ENCODE data around the gene MGAT5B. TPM values are rescaled to one million over a fixed set of nuclear protein-coding genes. Genes with fewer than 3 reads are reported as not detected.

The MGAT5B gene
- total RNA-seq, 4 donors from 2014 or later = 0.19 to 0.47 TPM; not detected in 2

DNA sequence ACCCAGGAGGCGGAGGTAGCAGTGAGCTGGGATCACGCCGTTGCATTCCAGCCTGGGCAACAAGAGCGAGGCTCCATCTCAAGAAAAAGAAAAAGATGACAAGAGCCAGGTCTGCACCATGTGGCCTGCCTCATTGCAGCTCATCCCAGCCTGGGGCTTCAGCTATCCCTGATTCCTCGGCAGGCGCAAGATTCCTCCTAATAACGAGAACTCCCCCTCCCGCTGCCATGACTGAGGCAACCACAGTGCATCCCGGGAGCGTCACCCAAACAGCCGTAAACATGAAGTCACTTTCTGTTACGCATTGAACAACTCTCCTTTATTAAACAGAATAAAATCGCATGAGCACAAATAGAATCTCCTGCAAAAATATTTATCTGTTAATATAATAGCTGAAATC, 120.6 kb downstream of the MGAT5B start:
- WGBS, 2 donors = 79% methylated on average over 13 of the region's 13 CpGs

GRCh38 chr17:76989519-76989918, 121.3 kb downstream of the MGAT5B start:
- no peak overlapping the region for H3K4me3 ChIP-seq (ENCODE audit: low read depth, poor library complexity, severe bottlenecking)
- 65 to 66% methylated on average over 5 of the region's 5 CpGs for WGBS, 2 donors
- DNase-seq (ENCODE audit: low spot score in 2 of 2) = no peak
- TF ChIP-seq, protein P1, sequence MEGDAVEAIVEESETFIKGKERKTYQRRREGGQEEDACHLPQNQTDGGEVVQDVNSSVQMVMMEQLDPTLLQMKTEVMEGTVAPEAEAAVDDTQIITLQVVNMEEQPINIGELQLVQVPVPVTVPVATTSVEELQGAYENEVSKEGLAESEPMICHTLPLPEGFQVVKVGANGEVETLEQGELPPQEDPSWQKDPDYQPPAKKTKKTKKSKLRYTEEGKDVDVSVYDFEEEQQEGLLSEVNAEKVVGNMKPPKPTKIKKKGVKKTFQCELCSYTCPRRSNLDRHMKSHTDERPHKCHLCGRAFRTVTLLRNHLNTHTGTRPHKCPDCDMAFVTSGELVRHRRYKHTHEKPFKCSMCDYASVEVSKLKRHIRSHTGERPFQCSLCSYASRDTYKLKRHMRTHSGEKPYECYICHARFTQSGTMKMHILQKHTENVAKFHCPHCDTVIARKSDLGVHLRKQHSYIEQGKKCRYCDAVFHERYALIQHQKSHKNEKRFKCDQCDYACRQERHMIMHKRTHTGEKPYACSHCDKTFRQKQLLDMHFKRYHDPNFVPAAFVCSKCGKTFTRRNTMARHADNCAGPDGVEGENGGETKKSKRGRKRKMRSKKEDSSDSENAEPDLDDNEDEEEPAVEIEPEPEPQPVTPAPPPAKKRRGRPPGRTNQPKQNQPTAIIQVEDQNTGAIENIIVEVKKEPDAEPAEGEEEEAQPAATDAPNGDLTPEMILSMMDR (IDR thresholded peaks at IDR 0.05) = no peak
- no peak for TF ChIP-seq POLR2A (IDR thresholded peaks at IDR 0.05)
- intact Hi-C loops (cut with DNase I; ENCODE audit: low total_unique reads) = no loop called here

More for the DNA sequence above, 120.6 kb downstream of the MGAT5B start:
- TF ChIP-seq, protein P1 (IDR thresholded peaks at IDR 0.05) = no peak
- no peak for TF ChIP-seq POLR2A (IDR thresholded peaks at IDR 0.05)
- no peak overlapping the region for H3K4me3 ChIP-seq (ENCODE audit: low read depth, poor library complexity, severe bottlenecking)
- intact Hi-C loops (cut with DNase I; ENCODE audit: low total_unique reads) = no loop called here
- no peak for DNase-seq (ENCODE audit: low spot score in 2 of 2)

GRCh38 chr17:76992891-76993290, 124.7 kb downstream of the MGAT5B start:
- intact Hi-C loops (cut with DNase I; ENCODE audit: low total_unique reads) = no loop called here
- no peak overlapping the region for H3K4me3 ChIP-seq (ENCODE audit: low read depth, poor library complexity, severe bottlenecking)
- DNase-seq (ENCODE audit: low spot score in 2 of 2) = no peak
- WGBS, 2 donors = 54 to 57% methylated on average over 5 of the region's 5 CpGs
- no peak for TF ChIP-seq POLR2A (IDR thresholded peaks at IDR 0.05)
- TF ChIP-seq, protein P1 (IDR thresholded peaks at IDR 0.05) = no peak

- H3K4me3 ChIP-seq (ENCODE audit: low read depth, poor library complexity, severe bottlenecking) = no peak overlapping the region
- DNase-seq (ENCODE audit: low spot score in 2 of 2) = no peak
- intact Hi-C loops (cut with DNase I; ENCODE audit: low total_unique reads) = no loop called here
- WGBS, 2 donors = 51 to 69% methylated on average over 5 of the region's 5 CpGs
- TF ChIP-seq POLR2A (IDR thresholded peaks at IDR 0.05) = no peak
- TF ChIP-seq, protein P1 (IDR thresholded peaks at IDR 0.05) = no peak
These were observed 125.4 kb downstream of the MGAT5B start for GRCh38 chr17:76993651-76994050.

DNA sequence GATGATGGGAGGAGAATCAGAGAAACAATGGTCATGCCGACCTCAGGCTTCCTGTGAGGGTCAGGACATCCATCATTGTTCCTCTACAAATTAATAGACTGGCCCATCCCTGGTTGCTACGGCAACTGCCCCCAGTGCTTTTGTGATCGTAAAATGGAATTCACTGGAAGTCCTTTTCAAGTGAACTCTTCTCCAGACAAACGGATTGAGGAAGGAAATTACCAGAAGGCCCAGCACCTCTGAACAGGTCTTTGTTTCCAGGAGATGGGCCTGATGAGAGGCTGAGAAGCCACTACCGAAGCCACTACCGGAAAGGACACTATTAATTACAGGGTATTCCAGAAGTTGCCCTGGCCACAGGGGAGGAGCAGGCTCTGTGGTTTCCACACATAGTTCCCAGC, 126.0 kb downstream of the MGAT5B start:
- 48 to 50% methylated on average over 6 of the region's 6 CpGs for WGBS, 2 donors
- no peak for DNase-seq (ENCODE audit: low spot score in 2 of 2)
- intact Hi-C loops (cut with DNase I; ENCODE audit: low total_unique reads) = no loop called here
- no peak overlapping the region for H3K4me3 ChIP-seq (ENCODE audit: low read depth, poor library complexity, severe bottlenecking)
- no peak for TF ChIP-seq POLR2A (IDR thresholded peaks at IDR 0.05)
- TF ChIP-seq, protein P1 (IDR thresholded peaks at IDR 0.05) = no peak

- WGBS, 2 donors = 62 to 71% methylated on average over 10 to 11 of the region's 11 CpGs
- TF ChIP-seq POLR2A (IDR thresholded peaks at IDR 0.05) = no peak
- TF ChIP-seq, protein P1 (IDR thresholded peaks at IDR 0.05) = no peak
- intact Hi-C loops (cut with DNase I; ENCODE audit: low total_unique reads) = no loop called here
- no peak overlapping the region for H3K4me3 ChIP-seq (ENCODE audit: low read depth, poor library complexity, severe bottlenecking)
- no peak for DNase-seq (ENCODE audit: low spot score in 2 of 2)
These were observed 127.3 kb downstream of the MGAT5B start for GRCh38 chr17:76995387-76996105.

Data from lower leg skin (tissue), 4 donors.